ENCODE results near the gene WNT10A.

- TF ChIP-seq, protein P1, sequence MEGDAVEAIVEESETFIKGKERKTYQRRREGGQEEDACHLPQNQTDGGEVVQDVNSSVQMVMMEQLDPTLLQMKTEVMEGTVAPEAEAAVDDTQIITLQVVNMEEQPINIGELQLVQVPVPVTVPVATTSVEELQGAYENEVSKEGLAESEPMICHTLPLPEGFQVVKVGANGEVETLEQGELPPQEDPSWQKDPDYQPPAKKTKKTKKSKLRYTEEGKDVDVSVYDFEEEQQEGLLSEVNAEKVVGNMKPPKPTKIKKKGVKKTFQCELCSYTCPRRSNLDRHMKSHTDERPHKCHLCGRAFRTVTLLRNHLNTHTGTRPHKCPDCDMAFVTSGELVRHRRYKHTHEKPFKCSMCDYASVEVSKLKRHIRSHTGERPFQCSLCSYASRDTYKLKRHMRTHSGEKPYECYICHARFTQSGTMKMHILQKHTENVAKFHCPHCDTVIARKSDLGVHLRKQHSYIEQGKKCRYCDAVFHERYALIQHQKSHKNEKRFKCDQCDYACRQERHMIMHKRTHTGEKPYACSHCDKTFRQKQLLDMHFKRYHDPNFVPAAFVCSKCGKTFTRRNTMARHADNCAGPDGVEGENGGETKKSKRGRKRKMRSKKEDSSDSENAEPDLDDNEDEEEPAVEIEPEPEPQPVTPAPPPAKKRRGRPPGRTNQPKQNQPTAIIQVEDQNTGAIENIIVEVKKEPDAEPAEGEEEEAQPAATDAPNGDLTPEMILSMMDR (conservative IDR thresholded peaks at IDR 0.05; ENCODE audit: low read length) = no peak
- TF ChIP-seq EZH2phosphoT487 (IDR thresholded peaks at IDR 0.05; ENCODE audit: borderline replicate concordance) = no peak
Observed at GRCh38 chr2:218894880-218895157, 14.2 kb downstream of the WNT10A start.
